SK-N-SH (cell line): ENCODE data around the gene FIBIN.

Experiments
- EP300 ChIP-seq, 2 experiments: IDR thresholded peaks; 2 replicates each; pipeline versions ENCODE4 v1.4.0 to v1.6.1; 2012; ENCODE audit warnings: borderline replicate concordance in 1 of 2, low read depth in 1 of 2, low read length in 1 of 2
- EZH2phosphoT487 ChIP-seq: fragments of 200-600 bp; sonication (generic); IDR thresholded peaks from 2 replicates; pipeline ENCODE4 v1.6.1; 2017; ENCODE audit warnings: low read depth, mixed run types, mild to moderate bottlenecking, antibody characterized with exemption, moderate library complexity, borderline replicate concordance
- GABPA ChIP-seq: IDR thresholded peaks from 2 replicates; pipeline ENCODE4 v1.4.0; 2012; ENCODE audit warnings: low read depth, mild to moderate bottlenecking
- POLR2AphosphoS5 ChIP-seq: IDR thresholded peaks from 2 replicates; pipeline ENCODE4 v1.6.1; 2012; ENCODE audit warnings: low read depth, low read length
- RAD21 ChIP-seq: IDR thresholded peaks from 2 replicates; pipeline ENCODE4 v1.6.1; 2012; ENCODE audit warnings: mild to moderate bottlenecking, low read length
- RFX5 ChIP-seq: IDR thresholded peaks from 2 replicates; pipeline ENCODE4 v1.6.1; 2012; ENCODE audit warnings: mild to moderate bottlenecking, improper control_type of control experiment, low read length
- YY1 ChIP-seq: IDR thresholded peaks from 2 replicates; pipeline ENCODE4 v1.4.0; 2012; ENCODE audit warnings: low read depth, mild to moderate bottlenecking
- TF ChIP-seq, protein P1 (sequence below): fragments of 200-600 bp; sonication (generic); IDR thresholded peaks from 2 replicates; pipeline ENCODE4 v1.6.1; 2017; ENCODE audit warnings: antibody characterized with exemption, mild to moderate bottlenecking, moderate library complexity
- TF ChIP-seq, protein P2 (sequence below): IDR thresholded peaks from 2 replicates; pipeline ENCODE4 v1.4.0; 2012; ENCODE audit warnings: low read depth, borderline replicate concordance
- TF ChIP-seq, protein P3 (sequence below): IDR thresholded peaks from 2 replicates; pipeline ENCODE4 v1.6.1; 2012; ENCODE audit warnings: mild to moderate bottlenecking, low read depth, low read length, moderate library complexity

- TF ChIP-seq RFX5 (no peak), EZH2phosphoT487 (no peak), GABPA (no peak), EP300 (IDR thresholded peaks at IDR 0.05; ENCODE audit: borderline replicate concordance in 1 of 2, low read depth in 1 of 2, low read length in 1 of 2) (no peak), POLR2AphosphoS5 (no peak), RAD21 (no peak), YY1 (no peak)
- TF ChIP-seq, protein P1, sequence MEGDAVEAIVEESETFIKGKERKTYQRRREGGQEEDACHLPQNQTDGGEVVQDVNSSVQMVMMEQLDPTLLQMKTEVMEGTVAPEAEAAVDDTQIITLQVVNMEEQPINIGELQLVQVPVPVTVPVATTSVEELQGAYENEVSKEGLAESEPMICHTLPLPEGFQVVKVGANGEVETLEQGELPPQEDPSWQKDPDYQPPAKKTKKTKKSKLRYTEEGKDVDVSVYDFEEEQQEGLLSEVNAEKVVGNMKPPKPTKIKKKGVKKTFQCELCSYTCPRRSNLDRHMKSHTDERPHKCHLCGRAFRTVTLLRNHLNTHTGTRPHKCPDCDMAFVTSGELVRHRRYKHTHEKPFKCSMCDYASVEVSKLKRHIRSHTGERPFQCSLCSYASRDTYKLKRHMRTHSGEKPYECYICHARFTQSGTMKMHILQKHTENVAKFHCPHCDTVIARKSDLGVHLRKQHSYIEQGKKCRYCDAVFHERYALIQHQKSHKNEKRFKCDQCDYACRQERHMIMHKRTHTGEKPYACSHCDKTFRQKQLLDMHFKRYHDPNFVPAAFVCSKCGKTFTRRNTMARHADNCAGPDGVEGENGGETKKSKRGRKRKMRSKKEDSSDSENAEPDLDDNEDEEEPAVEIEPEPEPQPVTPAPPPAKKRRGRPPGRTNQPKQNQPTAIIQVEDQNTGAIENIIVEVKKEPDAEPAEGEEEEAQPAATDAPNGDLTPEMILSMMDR = no peak
- TF ChIP-seq, protein P2, sequence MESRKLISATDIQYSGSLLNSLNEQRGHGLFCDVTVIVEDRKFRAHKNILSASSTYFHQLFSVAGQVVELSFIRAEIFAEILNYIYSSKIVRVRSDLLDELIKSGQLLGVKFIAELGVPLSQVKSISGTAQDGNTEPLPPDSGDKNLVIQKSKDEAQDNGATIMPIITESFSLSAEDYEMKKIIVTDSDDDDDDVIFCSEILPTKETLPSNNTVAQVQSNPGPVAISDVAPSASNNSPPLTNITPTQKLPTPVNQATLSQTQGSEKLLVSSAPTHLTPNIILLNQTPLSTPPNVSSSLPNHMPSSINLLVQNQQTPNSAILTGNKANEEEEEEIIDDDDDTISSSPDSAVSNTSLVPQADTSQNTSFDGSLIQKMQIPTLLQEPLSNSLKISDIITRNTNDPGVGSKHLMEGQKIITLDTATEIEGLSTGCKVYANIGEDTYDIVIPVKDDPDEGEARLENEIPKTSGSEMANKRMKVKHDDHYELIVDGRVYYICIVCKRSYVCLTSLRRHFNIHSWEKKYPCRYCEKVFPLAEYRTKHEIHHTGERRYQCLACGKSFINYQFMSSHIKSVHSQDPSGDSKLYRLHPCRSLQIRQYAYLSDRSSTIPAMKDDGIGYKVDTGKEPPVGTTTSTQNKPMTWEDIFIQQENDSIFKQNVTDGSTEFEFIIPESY = no peak
- TF ChIP-seq, protein P3, sequence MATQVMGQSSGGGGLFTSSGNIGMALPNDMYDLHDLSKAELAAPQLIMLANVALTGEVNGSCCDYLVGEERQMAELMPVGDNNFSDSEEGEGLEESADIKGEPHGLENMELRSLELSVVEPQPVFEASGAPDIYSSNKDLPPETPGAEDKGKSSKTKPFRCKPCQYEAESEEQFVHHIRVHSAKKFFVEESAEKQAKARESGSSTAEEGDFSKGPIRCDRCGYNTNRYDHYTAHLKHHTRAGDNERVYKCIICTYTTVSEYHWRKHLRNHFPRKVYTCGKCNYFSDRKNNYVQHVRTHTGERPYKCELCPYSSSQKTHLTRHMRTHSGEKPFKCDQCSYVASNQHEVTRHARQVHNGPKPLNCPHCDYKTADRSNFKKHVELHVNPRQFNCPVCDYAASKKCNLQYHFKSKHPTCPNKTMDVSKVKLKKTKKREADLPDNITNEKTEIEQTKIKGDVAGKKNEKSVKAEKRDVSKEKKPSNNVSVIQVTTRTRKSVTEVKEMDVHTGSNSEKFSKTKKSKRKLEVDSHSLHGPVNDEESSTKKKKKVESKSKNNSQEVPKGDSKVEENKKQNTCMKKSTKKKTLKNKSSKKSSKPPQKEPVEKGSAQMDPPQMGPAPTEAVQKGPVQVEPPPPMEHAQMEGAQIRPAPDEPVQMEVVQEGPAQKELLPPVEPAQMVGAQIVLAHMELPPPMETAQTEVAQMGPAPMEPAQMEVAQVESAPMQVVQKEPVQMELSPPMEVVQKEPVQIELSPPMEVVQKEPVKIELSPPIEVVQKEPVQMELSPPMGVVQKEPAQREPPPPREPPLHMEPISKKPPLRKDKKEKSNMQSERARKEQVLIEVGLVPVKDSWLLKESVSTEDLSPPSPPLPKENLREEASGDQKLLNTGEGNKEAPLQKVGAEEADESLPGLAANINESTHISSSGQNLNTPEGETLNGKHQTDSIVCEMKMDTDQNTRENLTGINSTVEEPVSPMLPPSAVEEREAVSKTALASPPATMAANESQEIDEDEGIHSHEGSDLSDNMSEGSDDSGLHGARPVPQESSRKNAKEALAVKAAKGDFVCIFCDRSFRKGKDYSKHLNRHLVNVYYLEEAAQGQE = no peak
Observed at GRCh38 chr11:26995701-26996460, 2.0 kb downstream of the FIBIN start.
